CD4-positive, alpha-beta T cell treated with Interleukin-4 for 1 hour (primary cell): ENCODE data around the gene TOGARAM1.

Source experiments
- DNase-seq, 2 donors: peaks; one replicate each; pipeline ENCODE4 v3.0.0-alpha.2; 2020 to 2022

TOGARAM1 gene

DNA sequence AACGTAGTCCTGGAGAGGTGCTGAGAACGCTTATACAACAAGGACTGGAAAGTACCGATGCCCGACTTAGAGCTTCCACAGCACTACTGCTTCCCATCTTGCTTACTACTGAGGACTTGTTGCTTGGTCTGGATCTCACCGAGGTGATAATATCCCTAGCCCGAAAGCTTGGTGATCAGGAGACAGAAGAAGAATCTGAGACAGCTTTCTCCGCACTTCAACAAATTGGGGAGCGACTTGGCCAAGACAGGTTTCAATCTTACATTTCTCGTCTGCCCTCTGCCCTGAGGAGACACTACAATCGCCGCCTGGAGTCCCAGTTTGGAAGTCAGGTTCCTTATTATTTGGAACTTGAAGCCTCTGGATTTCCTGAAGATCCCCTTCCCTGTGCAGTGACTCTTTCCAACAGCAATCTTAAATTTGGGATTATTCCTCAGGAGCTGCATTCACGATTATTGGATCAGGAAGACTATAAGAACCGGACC lies 1.1 kb downstream of the TOGARAM1 start:
- DNase-seq, result no peak

DNA sequence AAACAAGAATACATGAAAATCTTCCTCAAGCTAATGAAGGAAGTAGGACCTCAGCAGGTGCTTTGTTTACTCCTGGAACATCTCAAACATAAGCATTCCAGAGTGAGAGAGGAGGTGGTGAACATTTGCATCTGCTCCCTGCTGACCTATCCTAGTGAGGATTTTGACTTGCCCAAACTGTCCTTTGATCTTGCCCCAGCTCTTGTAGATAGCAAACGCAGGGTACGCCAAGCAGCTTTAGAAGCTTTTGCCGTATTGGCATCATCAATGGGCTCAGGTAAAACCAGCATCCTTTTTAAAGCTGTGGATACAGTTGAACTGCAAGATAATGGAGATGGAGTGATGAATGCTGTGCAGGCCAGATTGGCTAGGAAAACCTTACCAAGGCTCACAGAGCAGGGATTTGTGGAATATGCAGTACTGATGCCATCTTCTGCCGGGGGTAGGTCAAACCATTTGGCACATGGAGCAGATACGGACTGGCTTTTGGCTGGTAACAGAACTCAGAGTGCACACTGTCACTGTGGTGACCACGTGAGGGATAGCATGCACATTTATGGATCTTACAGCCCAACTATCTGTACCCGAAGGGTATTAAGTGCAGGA lies 1.9 kb downstream of the TOGARAM1 start:
- no peak for DNase-seq

DNA sequence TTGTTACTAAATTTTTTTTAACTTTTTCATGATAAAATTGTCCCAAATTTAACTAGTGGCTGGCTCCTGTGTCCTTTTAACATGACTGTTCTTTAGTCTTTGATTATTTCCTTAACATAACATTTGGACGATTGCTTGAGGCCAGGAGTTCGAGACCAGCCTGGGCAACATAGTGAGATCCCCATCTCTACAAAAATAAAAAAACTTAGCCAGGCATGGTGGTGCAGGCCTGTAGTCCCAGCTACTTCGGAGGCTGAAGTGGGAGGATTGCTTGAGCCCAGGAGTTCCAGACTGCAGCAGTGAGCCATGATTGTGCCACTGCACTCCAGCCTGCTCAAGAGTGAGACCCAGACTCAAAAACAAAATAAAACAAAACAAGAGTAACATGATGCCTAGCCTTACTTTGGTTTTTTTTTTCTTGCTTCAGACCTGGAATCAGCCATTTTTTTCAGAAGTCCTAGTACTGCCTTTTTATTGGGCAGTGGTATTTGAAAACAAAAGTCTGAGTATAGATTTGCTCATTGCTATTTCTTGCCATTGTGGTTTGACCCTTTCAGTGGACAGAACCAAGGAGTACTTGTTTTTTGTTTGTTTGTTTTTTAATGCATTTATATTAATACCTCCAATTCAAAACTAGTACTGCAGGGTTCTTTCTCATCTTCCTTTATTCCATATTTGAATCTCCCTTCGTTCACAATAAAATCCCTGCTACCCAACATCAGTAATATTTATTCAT lies 4.8 kb downstream of the TOGARAM1 start:
- no peak for DNase-seq

DNA sequence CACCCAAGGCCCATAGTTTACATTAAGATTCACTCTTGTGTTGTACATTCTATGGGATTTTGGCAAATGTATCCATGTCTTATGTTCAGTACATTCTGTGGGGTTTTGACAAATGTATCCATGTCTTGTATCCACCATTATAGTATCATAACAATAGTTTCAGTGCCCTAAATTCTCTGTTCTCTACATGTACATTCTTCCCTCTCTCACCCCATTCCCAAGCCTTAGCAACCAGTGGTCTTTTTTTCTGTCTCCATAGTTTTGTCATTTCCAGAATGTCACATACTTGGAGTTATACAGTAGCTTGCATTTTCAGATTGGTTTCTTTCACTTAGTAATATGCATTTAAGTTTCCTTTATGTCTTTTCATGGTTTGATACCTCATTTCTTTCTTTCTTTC lies 6.7 kb downstream of the TOGARAM1 start:
- no peak for DNase-seq

DNA sequence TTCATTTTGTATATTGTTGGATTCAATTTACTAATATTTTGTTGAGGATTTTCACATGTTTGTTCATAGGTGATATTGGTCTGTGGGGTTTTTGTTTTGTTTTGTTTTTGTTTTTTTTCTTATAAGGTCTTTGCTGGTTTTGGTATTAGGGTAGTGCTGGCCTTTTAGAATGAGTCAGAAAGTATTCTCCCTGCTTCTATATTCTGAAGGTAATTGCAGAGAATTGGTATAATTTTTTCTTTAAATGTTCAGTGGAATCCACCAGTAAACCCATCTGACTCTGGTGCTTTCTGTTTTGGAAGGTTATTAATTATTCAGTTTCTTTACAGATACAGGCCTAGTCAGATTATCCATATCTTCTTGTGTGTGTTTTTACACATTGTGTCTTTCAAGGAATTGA lies 8.9 kb downstream of the TOGARAM1 start:
- DNase-seq, result no peak

DNA sequence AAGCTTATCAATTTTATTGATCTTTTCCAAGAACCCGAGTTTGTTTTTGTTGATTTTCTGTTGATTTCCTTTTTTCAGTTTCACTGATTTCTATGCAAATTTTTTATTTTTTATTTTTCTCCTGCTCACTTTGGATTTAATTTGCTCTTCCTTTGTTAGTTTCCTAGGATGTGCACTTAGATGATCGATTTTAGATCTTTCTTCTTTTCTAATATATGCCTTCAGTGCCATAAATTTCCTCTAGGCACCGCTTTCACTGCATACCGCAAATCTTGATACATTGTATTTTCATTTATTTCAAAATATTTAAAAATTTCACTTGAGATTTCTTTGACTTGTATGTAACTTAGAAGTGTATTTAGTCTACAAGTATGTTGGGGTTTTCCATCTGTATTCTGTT lies 9.5 kb downstream of the TOGARAM1 start:
- DNase-seq, result no peak

DNA sequence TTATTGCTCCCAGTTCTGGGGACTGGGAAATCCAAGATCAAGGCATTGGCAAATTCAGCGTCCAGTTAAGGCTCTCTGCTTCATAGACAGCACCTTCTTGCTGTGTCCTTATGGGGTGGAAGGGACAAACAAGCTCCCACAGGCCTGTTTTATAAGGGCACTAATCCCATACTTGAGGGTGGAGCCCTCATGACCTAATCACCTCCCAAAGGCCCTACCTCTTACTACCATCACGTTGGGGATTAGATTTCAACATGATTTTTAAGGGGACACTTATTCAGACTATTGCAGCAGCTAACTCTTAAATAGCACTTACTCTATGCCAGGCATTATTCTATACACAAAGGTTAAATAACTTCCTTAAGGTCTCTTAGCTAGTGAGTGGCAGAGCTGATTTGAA lies 17.3 kb downstream of the TOGARAM1 start:
- no peak for DNase-seq

DNA sequence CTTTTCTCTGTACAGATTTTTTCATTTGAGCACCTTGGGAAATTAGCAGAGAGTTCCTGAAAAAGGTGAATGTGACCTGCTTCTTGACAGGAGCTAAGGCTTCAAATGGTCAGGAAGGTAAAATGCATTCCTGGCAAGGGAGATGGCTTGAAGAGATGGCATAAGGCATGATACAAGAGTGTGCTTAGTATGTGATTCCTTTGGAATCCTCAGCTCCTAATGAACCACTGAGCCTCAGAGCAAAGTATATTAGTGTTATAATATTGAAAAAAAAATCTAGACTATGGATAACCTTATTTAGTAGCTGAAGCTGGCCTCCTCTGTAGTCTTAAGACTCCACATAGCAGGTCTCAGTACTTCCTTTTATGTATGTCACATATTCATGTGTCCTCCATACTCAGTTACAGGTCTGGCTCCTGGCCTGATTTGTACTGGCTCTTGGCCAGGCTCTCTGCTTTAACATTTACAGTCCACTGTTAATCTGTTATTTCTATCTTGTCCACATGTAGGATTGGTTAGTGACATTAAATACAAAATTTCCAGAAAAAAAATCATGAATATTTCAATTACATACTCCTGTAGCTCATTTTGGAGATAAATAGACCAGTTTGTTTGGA lies 17.9 kb downstream of the TOGARAM1 start:
- no peak for DNase-seq

DNA sequence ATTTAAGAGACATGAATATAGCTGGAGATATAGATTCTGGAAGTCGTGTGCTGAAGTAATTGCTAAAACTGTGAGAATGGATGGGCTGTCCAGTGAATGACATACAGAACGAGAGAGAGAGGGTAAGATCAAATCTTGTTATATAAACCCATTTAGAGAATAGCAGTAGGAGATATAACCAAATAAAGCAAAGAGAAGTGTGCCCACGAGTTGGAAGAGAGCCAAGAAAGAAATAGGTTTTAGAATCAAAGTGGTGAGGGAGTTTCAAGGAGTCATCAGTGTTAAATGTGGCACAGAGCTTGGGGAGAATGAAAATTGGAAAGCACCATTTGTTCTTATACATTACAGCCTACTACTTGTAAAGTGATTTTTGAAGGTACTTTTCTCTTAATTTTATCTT lies 19.2 kb downstream of the TOGARAM1 start:
- DNase-seq, result no peak

DNA sequence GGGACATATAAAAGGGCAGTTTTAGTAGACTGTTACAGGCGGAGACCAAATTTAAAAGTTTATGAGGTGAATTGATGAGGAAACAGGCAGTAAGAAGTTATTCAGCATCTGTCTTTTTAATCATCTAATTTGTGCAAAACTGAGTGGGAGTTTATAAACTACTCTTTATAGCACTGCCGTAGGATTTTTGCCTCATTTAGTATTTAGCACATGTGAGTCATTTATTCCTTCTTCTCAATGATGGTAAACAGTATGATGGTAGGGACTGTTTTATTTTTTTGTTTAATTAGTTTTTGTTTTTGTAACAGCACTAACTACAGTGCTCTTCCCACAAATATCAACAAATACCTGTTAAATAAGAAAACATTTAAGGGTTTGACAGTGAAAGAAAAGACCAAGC lies 20.6 kb downstream of the TOGARAM1 start:
- DNase-seq, result no peak

DNA sequence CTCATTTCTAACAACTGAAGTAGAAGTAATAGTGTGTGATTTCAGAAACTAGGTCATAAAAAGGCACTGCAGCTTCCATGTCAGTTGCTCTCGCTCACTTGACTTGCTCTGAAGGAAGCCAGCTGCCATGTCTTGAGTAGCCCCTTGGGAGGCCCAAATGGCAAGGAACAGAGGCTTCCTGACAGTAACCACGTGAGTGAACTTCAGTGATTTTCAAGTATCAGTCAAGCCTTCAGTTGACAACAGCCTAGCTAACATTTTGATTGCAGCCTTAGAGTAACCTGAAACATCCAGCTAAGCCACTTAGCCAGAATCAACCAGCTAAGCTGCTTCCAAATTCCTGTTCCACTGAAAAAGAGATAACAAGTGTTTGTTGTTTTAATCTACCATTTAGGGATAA lies 26.7 kb downstream of the TOGARAM1 start:
- DNase-seq, result no peak

DNA sequence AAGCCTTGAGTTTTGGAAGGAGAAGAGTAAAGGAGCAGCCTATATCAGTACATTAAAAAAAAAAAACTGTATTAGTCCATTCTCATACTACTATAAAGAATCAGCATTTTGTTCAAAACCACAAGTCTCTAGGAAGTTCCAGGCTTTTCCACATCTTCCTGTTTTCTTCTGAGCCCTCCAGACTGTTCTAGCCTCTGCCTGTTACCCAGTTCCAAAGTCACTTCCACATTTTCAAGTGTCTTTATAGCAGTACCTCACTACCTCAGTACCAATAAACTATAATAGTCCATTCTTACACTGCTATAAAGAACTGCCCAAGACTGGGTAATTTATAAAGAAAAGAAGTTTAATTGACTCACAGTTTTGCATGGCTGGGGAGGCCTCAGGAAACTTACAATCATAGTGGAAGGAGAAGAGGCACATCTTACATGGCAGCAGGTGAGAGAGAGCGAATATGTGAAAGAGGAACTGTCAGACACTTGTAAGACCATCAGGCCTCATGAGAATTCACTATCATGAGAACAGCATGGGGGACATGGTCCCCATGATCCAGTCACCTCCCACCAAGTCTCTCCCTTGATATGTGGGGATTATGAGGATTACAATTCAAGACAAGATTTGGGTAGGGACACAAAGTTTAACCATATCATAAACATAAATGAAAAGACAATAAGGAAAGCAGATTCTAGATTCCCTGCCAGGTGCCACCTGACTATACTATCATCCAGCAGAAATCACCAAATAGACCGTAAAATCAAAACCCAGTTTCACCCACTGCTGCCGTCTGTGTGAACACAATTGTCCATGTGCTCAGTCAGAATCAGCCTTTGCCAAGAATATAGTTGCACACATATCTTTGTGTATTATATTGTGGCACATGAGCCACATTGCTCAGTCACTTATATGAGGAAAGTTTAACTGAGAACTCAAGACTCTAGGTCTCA lies 27.8 kb downstream of the TOGARAM1 start:
- DNase-seq, result no peak

DNA sequence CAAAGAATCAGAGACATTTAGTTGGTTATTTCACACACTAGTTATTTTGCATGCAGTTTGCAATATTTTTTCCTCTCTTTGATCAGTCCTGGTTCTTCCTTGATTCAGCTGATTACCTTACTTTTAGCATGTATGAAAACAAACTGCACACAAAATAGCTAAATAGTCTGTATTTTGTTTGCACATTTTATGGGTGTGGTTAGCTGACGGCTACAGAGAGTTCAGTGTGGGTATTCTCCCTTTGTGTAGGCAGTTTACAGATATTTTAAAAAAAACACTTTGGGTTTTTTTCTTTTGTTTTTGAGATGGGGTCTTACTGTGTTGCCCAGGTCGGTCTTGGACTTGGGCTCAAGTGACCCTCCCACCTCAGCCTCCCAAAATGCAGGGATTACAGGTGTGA lies 28.5 kb downstream of the TOGARAM1 start:
- DNase-seq, result no peak

DNA sequence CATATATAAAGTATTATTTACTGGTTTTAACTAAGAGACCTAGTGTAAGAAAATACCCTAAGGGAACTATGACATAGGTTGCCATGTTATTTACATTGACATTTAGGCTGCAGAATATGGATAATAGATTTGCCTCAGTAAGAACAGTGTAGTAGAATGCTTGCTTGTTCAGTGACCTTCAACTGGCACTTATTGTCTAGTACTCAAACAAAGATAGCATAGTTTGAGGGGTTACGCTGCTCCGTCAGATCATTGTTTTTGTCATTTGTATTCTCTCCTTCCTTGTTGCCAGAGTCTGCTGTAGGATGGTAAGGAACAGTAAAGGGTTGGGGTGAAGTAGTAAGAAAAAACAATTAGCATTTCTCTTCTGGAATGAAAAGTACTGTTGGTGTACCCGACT lies 33.2 kb downstream of the TOGARAM1 start:
- no peak for DNase-seq

DNA sequence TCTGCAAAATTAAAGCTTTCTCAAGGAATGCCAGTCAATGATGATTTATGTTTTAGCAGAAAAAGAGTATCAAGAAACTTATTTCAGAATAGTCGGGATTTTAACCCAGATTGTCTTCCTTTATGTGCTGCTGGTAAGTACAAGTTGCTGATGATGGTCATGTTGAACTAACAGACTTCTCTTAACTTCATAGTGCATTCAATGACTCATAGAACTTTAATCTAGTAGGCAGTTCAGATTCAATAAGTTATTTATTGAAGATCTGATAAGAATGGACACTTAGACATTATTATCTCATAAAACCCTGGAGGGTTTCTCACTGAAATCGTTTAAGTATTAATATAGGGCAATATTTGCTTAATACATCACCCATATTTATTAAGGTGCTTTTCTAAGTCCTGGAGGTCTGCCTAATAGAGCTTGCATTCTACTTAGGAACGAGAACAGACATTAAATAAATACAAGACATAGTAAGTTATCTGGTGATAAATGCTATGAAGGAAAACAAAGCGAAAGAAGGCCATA lies 33.8 kb downstream of the TOGARAM1 start:
- DNase-seq, result no peak

DNA sequence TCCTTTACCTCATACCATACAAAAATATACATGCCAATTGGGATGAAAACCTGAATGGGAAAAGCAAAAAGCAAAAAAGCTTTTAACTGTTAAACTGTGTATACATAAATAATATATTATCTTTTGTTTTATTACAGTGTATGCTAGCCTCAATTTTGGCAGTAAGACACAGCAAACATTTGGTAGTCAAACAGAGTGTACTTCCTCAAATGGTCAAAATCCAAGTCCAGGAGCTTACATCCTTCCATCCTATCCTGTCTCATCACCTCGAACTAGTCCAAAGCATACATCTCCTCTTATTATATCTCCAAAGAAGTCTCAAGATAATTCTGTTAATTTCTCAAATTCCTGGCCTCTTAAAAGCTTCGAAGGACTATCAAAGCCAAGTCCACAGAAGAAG lies 41.9 kb downstream of the TOGARAM1 start:
- no peak for DNase-seq

DNA sequence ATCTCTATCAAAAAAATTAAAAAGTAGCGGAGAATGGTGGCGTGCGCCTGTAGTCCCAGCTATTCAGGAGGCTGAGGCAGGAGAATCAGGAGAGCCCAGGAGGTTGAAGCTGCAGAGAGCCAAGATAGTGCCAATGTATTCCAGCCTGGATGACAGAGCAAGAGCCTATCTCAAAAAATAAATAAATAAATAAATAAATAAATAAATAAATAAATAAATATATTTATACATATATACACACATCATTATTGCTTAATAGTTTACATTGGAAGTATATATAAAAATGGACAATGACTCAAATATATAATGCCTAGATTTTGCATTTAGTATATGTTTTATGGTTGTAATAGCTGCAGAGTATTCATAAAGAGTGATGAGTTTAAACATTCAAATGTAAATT lies 53.1 kb downstream of the TOGARAM1 start:
- no peak for DNase-seq

DNA sequence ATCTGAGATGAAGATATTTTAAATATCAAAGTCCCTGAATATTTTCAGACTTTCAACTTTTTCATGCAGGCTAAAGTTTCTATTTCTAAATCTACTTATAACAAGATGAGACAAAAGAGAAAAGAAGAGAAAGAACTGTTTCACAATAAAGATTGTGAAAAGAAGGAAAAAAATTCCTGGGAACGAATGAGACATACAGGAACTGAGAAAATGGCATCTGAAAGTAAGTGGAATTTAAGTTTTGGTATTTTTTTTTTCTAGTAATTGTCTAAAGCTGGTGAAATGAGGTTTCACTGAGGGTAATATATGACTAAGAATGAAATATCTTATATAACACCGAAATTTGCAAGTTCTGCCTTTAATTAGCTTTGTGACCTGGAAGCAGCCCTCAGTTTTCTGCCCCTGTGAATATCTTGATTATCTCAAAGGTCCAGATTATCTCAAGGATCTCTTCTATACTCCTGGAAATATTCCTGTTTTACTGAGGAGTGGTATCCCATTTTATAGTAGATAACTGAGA lies 66.2 kb downstream of the TOGARAM1 start:
- no peak for DNase-seq

DNA sequence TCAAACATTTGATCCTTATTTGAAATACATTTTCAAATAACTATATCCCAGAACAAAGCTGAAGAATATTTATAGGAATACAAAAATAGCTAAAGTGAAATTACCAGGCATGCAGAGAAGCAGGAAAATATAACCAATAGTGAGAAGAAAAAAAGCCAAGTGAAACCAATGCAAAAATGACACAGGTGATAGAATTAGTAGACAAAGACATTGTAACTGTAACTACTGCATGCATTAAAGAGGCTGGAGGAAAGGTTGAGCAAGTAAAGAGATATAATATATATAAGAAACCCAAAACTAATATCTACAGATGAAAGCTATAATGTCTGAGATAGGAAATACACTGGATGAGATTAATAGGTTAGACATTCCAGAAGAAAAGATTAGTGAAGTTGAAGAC lies 72.7 kb downstream of the TOGARAM1 start:
- DNase-seq, result no peak

DNA sequence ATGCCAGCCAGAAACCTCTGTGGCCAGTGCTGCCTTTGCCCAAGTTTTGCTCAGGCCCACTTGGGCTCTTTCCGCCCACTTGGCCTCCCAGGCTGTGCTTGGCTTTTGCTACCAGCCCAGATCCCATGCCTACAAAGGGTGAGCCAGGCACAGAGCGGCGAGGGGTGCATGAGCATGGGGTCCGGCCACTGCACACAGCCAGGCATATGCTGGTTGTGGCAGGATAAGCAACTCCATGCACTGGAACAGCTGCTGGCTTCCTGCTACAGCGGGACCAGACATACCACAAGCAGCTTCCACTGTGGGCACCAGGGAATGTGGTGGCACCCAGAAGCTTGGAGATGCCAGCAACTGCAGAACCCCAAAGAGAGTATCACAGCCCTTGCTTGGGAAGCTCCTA lies 76.3 kb downstream of the TOGARAM1 start:
- DNase-seq, result no peak

DNA sequence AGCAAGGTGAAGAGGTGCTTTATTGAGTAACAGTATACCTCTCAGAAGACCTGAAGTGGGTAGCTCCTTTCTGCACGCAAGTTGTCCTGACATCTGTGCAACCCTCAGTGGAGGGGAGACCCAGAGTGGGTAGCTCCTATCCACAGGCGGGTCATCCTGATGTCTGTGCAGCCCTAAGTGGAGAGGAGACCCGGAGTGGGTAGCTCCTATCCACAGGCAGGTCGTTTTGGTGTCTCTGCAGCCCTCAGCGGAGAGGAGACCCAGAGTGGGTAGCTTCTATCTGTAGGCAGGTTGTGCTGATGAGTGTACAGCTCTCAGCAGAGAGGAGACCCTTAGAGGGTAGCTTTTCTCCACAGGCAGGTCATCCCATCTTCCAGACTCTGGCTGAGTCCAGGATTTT lies 76.9 kb downstream of the TOGARAM1 start:
- DNase-seq, result no peak

DNA sequence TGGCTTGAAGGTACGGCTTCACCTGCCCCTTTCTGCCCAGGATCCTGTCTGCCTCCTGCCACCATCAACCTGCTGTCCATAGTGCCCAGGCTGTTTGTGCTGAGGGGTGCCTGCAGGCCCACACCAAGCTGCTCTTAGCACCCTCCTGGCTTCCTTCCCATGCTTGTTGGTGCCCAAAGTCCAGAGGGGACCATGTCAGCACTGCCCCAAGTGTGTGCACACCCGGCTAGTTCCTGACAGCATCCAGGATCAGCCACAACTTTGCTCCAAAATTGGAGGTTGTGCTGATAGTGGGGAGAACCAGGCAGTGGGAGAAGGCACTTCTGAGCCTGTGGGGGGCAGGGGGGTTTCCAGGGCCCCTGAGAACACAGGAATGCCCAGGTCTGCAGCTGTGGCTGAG lies 77.4 kb downstream of the TOGARAM1 start:
- DNase-seq, result no peak

DNA sequence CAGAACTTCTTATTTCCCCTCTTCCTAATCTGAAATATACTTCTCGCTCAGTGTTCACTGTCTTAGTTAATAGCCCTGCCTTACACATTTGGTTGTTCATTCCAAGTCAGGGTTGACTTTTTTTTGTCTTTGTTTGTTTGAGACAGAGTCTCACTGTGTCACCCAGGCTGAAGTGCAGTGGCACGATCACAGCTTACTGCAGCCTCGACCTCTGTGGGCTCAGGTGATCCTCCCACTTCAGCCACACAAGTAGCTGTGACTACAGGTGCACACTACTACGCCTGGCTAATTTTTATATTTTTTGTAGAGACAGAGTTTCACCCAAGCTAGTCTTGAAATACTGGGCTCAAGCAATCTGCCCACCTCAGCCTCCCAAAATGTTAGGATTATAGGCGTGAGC lies 79.7 kb downstream of the TOGARAM1 start:
- no peak for DNase-seq
